Measurements from ENCODE around the gene ID3.

The ID3 gene

GRCh38 chr1:23568608-23569383 is 9.5 kb upstream of the ID3 start:
- H3K4me3 ChIP-seq (ENCODE audit: low read length), result peak overlapping the region; percentile 57
- DNase-seq (ENCODE audit: low read depth), result no peak
- no peak; the same call in 1 of the 2 replicates for TF ChIP-seq CTCF (conservative IDR thresholded peaks at IDR 0.05; ENCODE audit: low read length)

- no peak for TF ChIP-seq CTCF (conservative IDR thresholded peaks at IDR 0.05; ENCODE audit: low read length)
- H3K4me3 ChIP-seq (ENCODE audit: low read length), result peak overlapping the region; percentile 57
- no peak for DNase-seq (ENCODE audit: low read depth)
These were observed 8.8 kb upstream of the ID3 start for GRCh38 chr1:23567996-23568607.

GRCh38 chr1:23567629-23567995 is 8.3 kb upstream of the ID3 start:
- TF ChIP-seq CTCF (conservative IDR thresholded peaks at IDR 0.05; ENCODE audit: low read length), result no peak
- peak overlapping the region; percentile 57 for H3K4me3 ChIP-seq (ENCODE audit: low read length)
- DNase-seq (ENCODE audit: low read depth), result no peak

- DNase-seq (ENCODE audit: low read depth), result no peak
- TF ChIP-seq CTCF (conservative IDR thresholded peaks at IDR 0.05; ENCODE audit: low read length), result peak; percentile 17
- H3K4me3 ChIP-seq (ENCODE audit: low read length), result no peak overlapping the region
These were observed 7.0 kb upstream of the ID3 start for GRCh38 chr1:23566304-23566703.

- TF ChIP-seq CTCF (conservative IDR thresholded peaks at IDR 0.05; ENCODE audit: low read length), result no peak
- H3K4me3 ChIP-seq (ENCODE audit: low read length), result no peak overlapping the region
- no peak for DNase-seq (ENCODE audit: low read depth)
These were observed 6.5 kb upstream of the ID3 start for GRCh38 chr1:23565776-23566175.

GRCh38 chr1:23564529-23565122 is 5.3 kb upstream of the ID3 start:
- no peak overlapping the region for H3K4me3 ChIP-seq (ENCODE audit: low read length)
- no peak for TF ChIP-seq CTCF (conservative IDR thresholded peaks at IDR 0.05; ENCODE audit: low read length)
- no peak for DNase-seq (ENCODE audit: low read depth)
